ENCODE results near the gene TBC1D3K. TPM values are rescaled to one million over a fixed set of nuclear protein-coding genes. Genes with fewer than 3 reads are reported as not detected.
"Not testable (repeated sequence)": the region's sequence is repeated elsewhere in the genome, so short reads cannot be mapped to it uniquely, and the experiment has no call there.

TBC1D3K gene
- under 1 TPM in 1 of 6 experiments, not detected in 5; 0.58 TPM for total RNA-seq (2021; fragmentation: NEBNext Ultra II Directional; extraction: Animal tissue kit (Norgen Biotek cat#: 25700))
- long read RNA-seq, result 0 reads

- H3K36me3 Mint-ChIP-seq (ENCODE audit: low read depth); H3K4me1 Mint-ChIP-seq (ENCODE audit: low read depth); H3K27me3 Mint-ChIP-seq (ENCODE audit: insufficient read depth); H3K9me3 Mint-ChIP-seq; H3K4me3 Mint-ChIP-seq; DNase-seq; H3K27ac Mint-ChIP-seq: not testable (repeated sequence)
Measured at GRCh38 chr17:37924115-37924514, at the start of gene TBC1D3K. Gene TBC1D3K, plus strand, starts transcription at chr17:37924415. Its CDS starts 1,585 bp downstream, at chr17:37926000.

GRCh38 chr17:37884516-37884915 is 39.7 kb upstream of the TBC1D3K start:
- TF ChIP-seq CTCF (IDR thresholded peaks at IDR 0.05), result no peak
- H3K27ac Mint-ChIP-seq, result no peak overlapping the region
- H3K4me1 Mint-ChIP-seq (ENCODE audit: low read depth), result no peaks in the 10 kb centered on the region
- H3K9me3 Mint-ChIP-seq, result no peaks in the 10 kb centered on the region
- H3K27me3 Mint-ChIP-seq (ENCODE audit: insufficient read depth), result peaks cover 3% of the 10 kb centered on the region; the same call in 1 of the 2 replicates
- H3K36me3 Mint-ChIP-seq (ENCODE audit: low read depth), result no peaks in the 10 kb centered on the region
- no peak for DNase-seq
- no peak overlapping the region for H3K4me3 Mint-ChIP-seq

GRCh38 chr17:37885136-37885535 is 39.1 kb upstream of the TBC1D3K start:
- peaks cover 3% of the 10 kb centered on the region; the same call in 1 of the 2 replicates for H3K27me3 Mint-ChIP-seq (ENCODE audit: insufficient read depth)
- no peak for TF ChIP-seq CTCF (IDR thresholded peaks at IDR 0.05)
- no peak overlapping the region for H3K4me3 Mint-ChIP-seq
- no peaks in the 10 kb centered on the region for H3K4me1 Mint-ChIP-seq (ENCODE audit: low read depth)
- H3K27ac Mint-ChIP-seq, result no peak overlapping the region
- no peaks in the 10 kb centered on the region for H3K9me3 Mint-ChIP-seq
- no peak for DNase-seq
- H3K36me3 Mint-ChIP-seq (ENCODE audit: low read depth), result no peaks in the 10 kb centered on the region

GRCh38 chr17:37888881-37889280 is 35.3 kb upstream of the TBC1D3K start:
- Mint-ChIP-seq H3K27ac (no peak overlapping the region), H3K36me3 (ENCODE audit: low read depth) (no peaks in the 10 kb centered on the region), H3K4me1 (ENCODE audit: low read depth) (no peaks in the 10 kb centered on the region), H3K9me3 (no peaks in the 10 kb centered on the region), H3K27me3 (ENCODE audit: insufficient read depth) (peaks cover 2% of the 10 kb centered on the region; the same call in 1 of the 2 replicates), H3K4me3 (no peak overlapping the region)
- no peak for TF ChIP-seq CTCF (IDR thresholded peaks at IDR 0.05)
- no peak for DNase-seq

- not testable (repeated sequence) for DNase-seq; H3K36me3 Mint-ChIP-seq (ENCODE audit: low read depth); H3K27me3 Mint-ChIP-seq (ENCODE audit: insufficient read depth); H3K9me3 Mint-ChIP-seq; H3K27ac Mint-ChIP-seq; H3K4me1 Mint-ChIP-seq (ENCODE audit: low read depth); H3K4me3 Mint-ChIP-seq
Measured at GRCh38 chr17:37896961-37897360, 27.3 kb upstream of the TBC1D3K start.

Other genes with a start within 250 kb of the TBC1D3K start
- gene HNF1B, start 179.4 kb upstream of the TBC1D3K start, total RNA-seq (2021; fragmentation: NEBNext Ultra II Directional; extraction: Animal tissue kit (Norgen Biotek cat#: 25700)), result not detected
- 1 to 10 TPM in 4 of 6 experiments, under 1 TPM in 2; 0.19 to 1.5 (median 1.1) TPM for gene TBC1D3L, start 64.6 kb downstream of the TBC1D3K start, total RNA-seq (2021; fragmentation: NEBNext Ultra II Directional; extraction: Animal tissue kit (Norgen Biotek cat#: 25700))
- gene TBC1D3D, start 79.6 kb downstream of the TBC1D3K start, total RNA-seq (2021; fragmentation: NEBNext Ultra II Directional; extraction: Animal tissue kit (Norgen Biotek cat#: 25700)), result under 1 TPM in 3 of 6 experiments, not detected in 3; 0.10 to 0.85 (median 0.24) TPM
- 1 to 10 TPM in 2 of 6 experiments, under 1 TPM in 4; 0.41 to 1.6 (median 0.80) TPM for gene TBC1D3C, start 144.2 kb downstream of the TBC1D3K start, total RNA-seq (2021; fragmentation: NEBNext Ultra II Directional; extraction: Animal tissue kit (Norgen Biotek cat#: 25700))
- gene TBC1D3E, start 203.5 kb downstream of the TBC1D3K start, total RNA-seq (2021; fragmentation: NEBNext Ultra II Directional; extraction: Animal tissue kit (Norgen Biotek cat#: 25700)), result not detected

All from HFFc6 (cell line).